Heart right ventricle (tissue), 16 donors: Measurements from ENCODE around the gene PROKR2. TPM values are rescaled to one million over a fixed set of nuclear protein-coding genes. Genes with fewer than 3 reads are reported as not detected.

Source experiments
- ATAC-seq, 8 donors: fragments of 200-7000 bp; cut with Tn5 transposase; one replicate each; pipeline ENCODE4 v1.9.1; 2020; ENCODE audit warnings: mild to moderate bottlenecking in 8 of 8, moderate library complexity in 8 of 8, moderate number of reproducible peaks in 1 of 8
- DNase-seq, 2 donors: peaks; one replicate each; pipeline ENCODE4 v3.0.0-alpha.2; 2020
- H3K27ac ChIP-seq, 10 donors: fragments of 200-600 bp; sonication (generic) in 2 of 10; one replicate each; pipeline versions ENCODE4 v1.5.0 to v1.8.0; 2020 to 2022; ENCODE audit warnings: mild to moderate bottlenecking in 3 of 10
- H3K27me3 ChIP-seq, 7 donors: fragments of 200-600 bp; one replicate each; pipeline ENCODE4 v1.8.0; 2021 to 2022; ENCODE audit warnings: mild to moderate bottlenecking in 2 of 7
- H3K36me3 ChIP-seq, 9 donors: fragments of 200-600 bp; sonication (generic) in 1 of 9; one replicate each; pipeline versions ENCODE4 v1.5.0 to v1.8.0; 2020 to 2022; ENCODE audit warnings: mild to moderate bottlenecking in 2 of 9
- H3K4me1 ChIP-seq, 9 donors: fragments of 200-600 bp; sonication (generic) in 1 of 9; one replicate each; pipeline versions ENCODE4 v1.5.0 to v1.8.0; 2020 to 2022; ENCODE audit warnings: mild to moderate bottlenecking in 4 of 9
- H3K4me3 ChIP-seq, 10 donors: fragments of 200-600 bp; sonication (generic) in 2 of 10; one replicate each; pipeline versions ENCODE4 v1.5.0 to v1.8.0; 2020 to 2022; ENCODE audit warnings: mild to moderate bottlenecking in 7 of 10, moderate library complexity in 2 of 10
- H3K9me3 ChIP-seq, 11 donors: fragments of 200-600 bp in 10 of 11; sonication (generic) in 2 of 11; one replicate each; pipeline versions ENCODE4 v1.5.0 to v1.8.0; 2013 to 2022; ENCODE audit warnings: mild to moderate bottlenecking in 2 of 11, control low read depth in 1 of 11, moderate library complexity in 1 of 11
- WGBS, 2 donors: extraction: QIAGEN DNeasy Blood & Tissue Kit; methylation state at CpG; one replicate each; pipeline ENCODE4 v1.1.7; 2013; ENCODE audit warnings: inconsistent platforms in 1 of 2; 5-methylcytosine and 5-hydroxymethylcytosine counted together
- intact Hi-C, 10 donors: fragments of 100-400 bp; cut with DNase I; formaldehyde crosslinking; loops; one replicate each; pipeline versions ENCODE4 v1.11.1 to v1.14.2; 2022
- polyA plus RNA-seq, 2 donors: library from polyadenylated mRNA; stranded (reverse); fragments of 200-250 nt; gene quantifications; one replicate each; pipeline ENCODE4 v1.2.3, GENCODE V29; 2013
- total RNA-seq, 10 donors: library from RNA; stranded (reverse); fragmentation: NEBNext Ultra II Directional in 3 of 10; extraction: Animal tissue kit (Norgen Biotek cat#: 25700) in 3 of 10; gene quantifications; one replicate each; pipeline versions ENCODE4 v1.2.1 to v1.2.4, GENCODE V29; 2021 to 2023
- TF ChIP-seq, protein P1 (sequence below), 9 donors: fragments of 200-600 bp; sonication (generic) in 2 of 9; IDR thresholded peaks; one replicate each; pipeline versions ENCODE4 v1.5.0 to v1.8.0; 2021 to 2022; ENCODE audit warnings: antibody characterized with exemption in 9 of 9, mild to moderate bottlenecking in 5 of 9, moderate library complexity in 1 of 9
- donor health status: Arrhythmogenic right ventricular cardiomyopathy.
- donor health status: ischemic (EF 13 %, LVEDD 7.1; RV severe dilation, severe dysfunction).
- donor health status: healthy with polysubstance abuse.
- donor health status: DM: no; HTN: yes; CAD: no.
- donor health status: DM: no; HTN: no; CAD: no.
- donor health status: ischemic (EF 25% LVEDD 6.9; RV normal size, moderate dysfunction).
- donor health status: ischemic (EF 25% LVEDD 5.7; RV mildly dilated, moderate dysfunction).
- donor health status: healthy.
- donor health status: DM: yes; HTN: yes; CAD: no.
- donor health status: Ischemic cardiomyopathy.
- donor health status: ischemic (EF 35%, LVEDD 5.7; RV mildly dilated, moderate dysfunction).
- donor health status: nonischemic (EF 11% LVEDD 7.7; RV severe dilation, severe dysfunction).
- donor health status: DM: yes; HTN: yes; CAD: no.
- donor health status: PGD.
- donor health status: ischemic (EF 29% LVEDD 5.4; RV normal size, mild dysfunction).
- donor health status: nonischemic (EF 23%, LVEDD 6.1; RV moderate dilation, normal function).

Gene PROKR2
- total and polyA plus RNA-seq, 12 donors, result not detected

GRCh38 chr20:5354901-5355300 is 38.1 kb upstream of the PROKR2 start:
- H3K4me3 ChIP-seq, result no peak overlapping the region
- TF ChIP-seq, protein P1, sequence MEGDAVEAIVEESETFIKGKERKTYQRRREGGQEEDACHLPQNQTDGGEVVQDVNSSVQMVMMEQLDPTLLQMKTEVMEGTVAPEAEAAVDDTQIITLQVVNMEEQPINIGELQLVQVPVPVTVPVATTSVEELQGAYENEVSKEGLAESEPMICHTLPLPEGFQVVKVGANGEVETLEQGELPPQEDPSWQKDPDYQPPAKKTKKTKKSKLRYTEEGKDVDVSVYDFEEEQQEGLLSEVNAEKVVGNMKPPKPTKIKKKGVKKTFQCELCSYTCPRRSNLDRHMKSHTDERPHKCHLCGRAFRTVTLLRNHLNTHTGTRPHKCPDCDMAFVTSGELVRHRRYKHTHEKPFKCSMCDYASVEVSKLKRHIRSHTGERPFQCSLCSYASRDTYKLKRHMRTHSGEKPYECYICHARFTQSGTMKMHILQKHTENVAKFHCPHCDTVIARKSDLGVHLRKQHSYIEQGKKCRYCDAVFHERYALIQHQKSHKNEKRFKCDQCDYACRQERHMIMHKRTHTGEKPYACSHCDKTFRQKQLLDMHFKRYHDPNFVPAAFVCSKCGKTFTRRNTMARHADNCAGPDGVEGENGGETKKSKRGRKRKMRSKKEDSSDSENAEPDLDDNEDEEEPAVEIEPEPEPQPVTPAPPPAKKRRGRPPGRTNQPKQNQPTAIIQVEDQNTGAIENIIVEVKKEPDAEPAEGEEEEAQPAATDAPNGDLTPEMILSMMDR (IDR thresholded peaks at IDR 0.05), result no peak
- H3K27me3 ChIP-seq, result no peaks in the 10 kb centered on the region
- H3K9me3 ChIP-seq, result peaks cover 0 to 14% (median 0%) of the 10 kb centered on the region in 11 donors
- H3K4me1 ChIP-seq, result peaks cover 0 to 23% (median 0%) of the 10 kb centered on the region in 9 donors
- WGBS, 2 donors, result 82 to 85% methylated on average over 2 of the region's 2 CpGs
- ATAC-seq (no peak), DNase-seq (no peak)
- H3K36me3 ChIP-seq, result no peaks in the 10 kb centered on the region
- intact Hi-C loops, result no loop called here
- H3K27ac ChIP-seq, result peak overlapping the region in 1 of 10 donors; percentile 44

- H3K27ac ChIP-seq, result no peak overlapping the region
- no peaks in the 10 kb centered on the region for H3K36me3 ChIP-seq
- TF ChIP-seq, protein P1 (IDR thresholded peaks at IDR 0.05), result no peak
- peaks cover 0 to 23% (median 0%) of the 10 kb centered on the region in 9 donors for H3K4me1 ChIP-seq
- WGBS, 2 donors, result 62 to 69% methylated on average over 4 of the region's 4 CpGs
- DNase-seq (no peak), ATAC-seq (no peak)
- intact Hi-C loops, result no loop called here
- H3K4me3 ChIP-seq, result no peak overlapping the region
- no peaks in the 10 kb centered on the region for H3K27me3 ChIP-seq
- peaks cover 0 to 4% (median 0%) of the 10 kb centered on the region in 11 donors for H3K9me3 ChIP-seq
Measured at GRCh38 chr20:5353624-5354496, 37.1 kb upstream of the PROKR2 start.

DNA sequence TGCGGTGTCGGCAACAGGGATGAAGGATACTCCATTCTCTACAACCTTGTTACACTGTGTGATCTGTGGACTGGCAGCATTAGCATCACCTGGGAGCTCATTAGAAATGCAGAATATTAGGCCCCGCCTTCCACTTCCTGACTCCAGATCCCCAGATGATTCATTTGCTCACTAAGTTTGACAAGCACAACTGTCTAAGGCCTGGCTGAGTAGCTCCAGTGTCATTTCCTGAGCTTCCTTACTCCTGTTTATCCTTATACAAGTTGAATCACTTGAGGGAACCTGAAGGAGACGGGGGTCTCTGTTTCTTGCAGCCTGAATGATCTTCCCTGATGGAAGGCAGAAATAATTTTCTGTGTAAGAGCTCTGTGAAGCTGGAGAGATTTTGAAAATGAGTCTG is 32.7 kb upstream of the PROKR2 start:
- TF ChIP-seq, protein P1 (IDR thresholded peaks at IDR 0.05), result no peak
- Histone ChIP-seq H3K27ac (no peak overlapping the region), H3K4me1 (peaks cover 0 to 6% (median 0%) of the 10 kb centered on the region in 9 donors), H3K4me3 (no peak overlapping the region), H3K36me3 (no peaks in the 10 kb centered on the region), H3K27me3 (no peaks in the 10 kb centered on the region), H3K9me3 (no peaks in the 10 kb centered on the region)
- intact Hi-C loops, result no loop called here
- DNase-seq, result no peak
- ATAC-seq, result no peak
- WGBS, 2 donors, result 84 to 90% methylated on average over 4 of the region's 4 CpGs

DNA sequence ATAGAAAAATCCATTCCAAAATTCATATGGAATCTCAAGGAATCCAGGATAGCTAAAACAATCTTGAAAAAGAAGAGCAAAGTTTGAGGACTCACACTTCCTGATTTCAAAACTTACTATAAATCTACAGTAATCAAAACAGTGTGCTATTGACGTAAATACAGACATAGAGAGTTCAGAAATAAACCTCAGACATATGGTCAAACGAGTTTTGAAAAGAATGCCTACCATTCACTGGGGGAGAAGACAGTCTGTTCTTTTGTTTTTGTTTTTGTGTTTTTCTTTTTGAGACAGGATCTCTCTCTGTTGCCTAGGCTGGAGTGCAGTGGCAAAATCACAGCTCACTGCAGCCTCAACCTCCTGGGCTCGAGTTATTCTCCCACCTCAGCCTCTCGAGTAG is 25.3 kb upstream of the PROKR2 start:
- H3K27ac ChIP-seq, result no peak overlapping the region
- intact Hi-C loops, result no loop called here
- WGBS, 2 donors, result 37 to 46% methylated on average over 4 of the region's 4 CpGs
- TF ChIP-seq, protein P1 (IDR thresholded peaks at IDR 0.05), result no peak
- H3K36me3 ChIP-seq, result no peaks in the 10 kb centered on the region
- H3K27me3 ChIP-seq, result peaks cover 0 to 3% (median 0%) of the 10 kb centered on the region in 7 donors
- ATAC-seq (no peak), DNase-seq (no peak)
- no peaks in the 10 kb centered on the region for H3K4me1 ChIP-seq
- peaks cover 0 to 10% (median 0%) of the 10 kb centered on the region in 11 donors for H3K9me3 ChIP-seq
- H3K4me3 ChIP-seq, result no peak overlapping the region
